GM19238 (cell line): ENCODE measurements around the gene COL25A1.

Experiments
- DNase-seq: peaks from one replicate; pipeline ENCODE4 v3.0.0; 2011; ENCODE audit warnings: low spot score; ENCODE audit not compliant: insufficient read length

Gene COL25A1

GRCh38 chr4:108829966-108830492, 472.4 kb downstream of the COL25A1 start:
- no peak for DNase-seq

GRCh38 chr4:108828620-108829019, 473.8 kb downstream of the COL25A1 start:
- DNase-seq, result no peak

DNA sequence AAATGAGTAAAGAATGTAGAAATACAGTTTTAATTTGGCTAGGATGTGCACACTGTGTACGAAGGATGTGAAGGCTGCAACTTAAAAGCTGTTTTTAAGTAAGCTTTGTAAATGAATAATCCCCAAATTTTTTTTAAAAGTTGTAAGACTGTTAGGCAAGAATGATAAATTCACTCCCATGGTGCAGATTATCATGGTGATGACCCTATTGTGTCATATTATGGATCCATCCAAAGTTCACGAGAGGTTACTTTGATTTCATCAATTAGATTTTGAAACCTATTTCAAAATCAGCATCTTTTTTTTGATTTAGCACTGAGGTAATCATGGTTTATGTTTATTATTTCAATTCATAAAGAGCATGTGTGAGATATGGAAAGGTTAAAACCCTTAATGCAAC, 476.7 kb downstream of the COL25A1 start:
- DNase-seq, result no peak

- no peak for DNase-seq
Observed at GRCh38 chr4:108821351-108821930, 481.0 kb downstream of the COL25A1 start.

DNA sequence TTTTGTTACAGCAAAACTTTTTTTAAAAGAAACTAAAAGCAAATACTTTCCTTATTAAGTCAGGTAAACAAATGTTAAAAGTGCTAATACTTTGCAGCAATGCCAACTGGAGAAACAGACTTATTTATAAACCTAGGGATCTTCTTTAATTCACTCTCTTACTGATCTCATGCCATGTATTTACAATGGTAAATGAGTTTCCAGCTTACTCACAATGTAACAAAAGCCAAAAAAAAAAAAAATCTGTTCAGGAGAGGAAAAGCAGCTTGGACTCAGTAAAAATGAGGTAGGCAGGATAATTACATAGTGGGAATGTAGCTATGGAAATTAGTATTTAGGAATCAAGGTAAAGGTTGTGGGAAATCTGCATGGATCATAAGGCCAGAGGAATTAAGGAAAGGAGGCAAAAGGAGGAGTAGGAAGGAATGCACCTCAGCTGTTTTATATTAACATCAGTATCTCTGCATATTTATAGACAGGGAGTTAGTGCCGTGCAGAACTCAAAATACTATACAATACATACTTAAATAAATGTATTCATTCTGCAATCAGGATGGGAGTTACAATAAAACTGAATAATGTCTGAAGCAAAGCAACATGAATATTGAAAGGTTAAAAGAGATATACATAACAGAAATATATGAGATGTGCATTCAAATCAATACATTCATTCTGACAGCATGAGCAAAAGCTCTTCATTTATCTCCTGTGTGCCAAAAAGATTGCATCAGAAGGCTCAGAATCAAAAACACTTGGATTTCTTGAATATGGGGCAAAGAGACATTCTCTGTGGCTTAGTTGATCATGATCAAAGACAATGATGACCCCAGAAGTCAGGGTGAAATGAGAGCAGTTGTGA, 481.7 kb downstream of the COL25A1 start:
- DNase-seq, result no peak

DNA sequence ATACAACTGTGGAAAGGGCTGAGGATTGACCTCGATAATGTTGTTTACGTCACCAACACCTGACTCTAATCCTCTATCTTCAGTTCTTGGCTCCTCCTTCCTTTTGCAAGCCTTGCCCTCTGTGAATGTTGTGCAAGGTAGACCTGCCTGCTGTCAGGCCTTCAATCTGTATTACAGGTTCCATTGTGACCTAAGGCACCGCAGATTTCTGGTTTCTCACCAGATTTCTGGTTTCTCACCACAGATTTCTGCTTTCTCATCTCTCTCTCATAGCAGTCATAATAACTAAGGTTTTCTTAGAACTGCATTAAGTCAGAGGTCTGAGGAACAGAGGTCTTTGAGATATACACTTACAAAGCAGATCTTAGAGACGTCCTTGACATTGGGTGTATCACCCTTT, 488.1 kb downstream of the COL25A1 start:
- no peak for DNase-seq

DNA sequence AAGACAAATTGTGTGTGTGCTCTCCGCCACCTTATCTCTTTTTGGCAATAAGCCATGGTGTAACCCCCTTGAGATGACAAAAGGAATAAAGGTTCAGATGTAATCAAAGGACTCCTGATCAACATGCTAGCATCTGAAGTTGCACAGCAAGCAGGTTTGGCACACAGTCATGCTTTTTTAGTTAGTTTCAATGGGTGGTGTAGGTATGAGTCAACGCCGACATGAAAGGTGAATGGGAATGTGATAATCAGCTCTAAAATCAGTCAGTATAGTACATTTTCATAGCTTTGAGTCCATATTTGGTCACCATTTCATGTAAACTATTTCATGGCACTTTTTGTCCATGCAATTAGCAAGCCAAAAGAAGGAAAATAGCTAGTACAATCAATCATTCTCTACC, 489.2 kb downstream of the COL25A1 start:
- no peak for DNase-seq

DNA sequence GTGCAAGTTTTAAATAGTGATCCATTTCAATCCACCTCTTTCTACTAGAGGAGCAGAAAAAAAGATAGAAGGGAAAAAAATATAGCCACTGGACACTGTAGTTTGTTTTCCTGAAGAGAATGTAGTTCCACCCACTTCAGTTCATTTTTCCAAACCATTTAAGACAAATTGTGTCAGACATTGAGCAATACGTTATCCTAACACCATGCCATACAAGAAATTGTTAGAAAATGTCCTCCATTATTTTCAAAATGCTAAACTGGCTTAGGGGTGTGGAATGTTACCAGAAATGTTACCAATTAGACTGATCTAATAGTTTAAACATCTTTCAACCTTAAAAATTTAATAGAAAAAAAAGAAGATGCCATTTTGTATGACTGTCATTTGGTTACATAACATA, 491.0 kb downstream of the COL25A1 start:
- no peak for DNase-seq

DNA sequence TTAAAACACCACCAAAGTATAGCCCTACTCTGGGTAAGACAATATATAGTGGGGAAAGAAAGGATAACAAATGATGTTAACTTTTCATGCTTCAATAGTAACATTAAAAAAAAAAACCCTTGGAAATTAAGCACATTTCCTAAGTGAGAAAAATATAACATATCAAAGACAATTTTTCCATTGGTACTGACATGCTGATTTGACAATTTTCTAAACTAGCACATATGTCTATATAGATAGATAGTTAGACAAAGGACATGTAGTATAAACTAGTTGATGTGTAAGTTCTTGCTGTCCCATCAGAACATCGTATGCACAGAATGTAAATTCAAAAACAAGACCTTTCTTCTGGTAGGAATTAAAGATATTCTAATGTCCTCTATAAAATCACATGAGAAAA, 492.4 kb downstream of the COL25A1 start:
- no peak for DNase-seq

DNA sequence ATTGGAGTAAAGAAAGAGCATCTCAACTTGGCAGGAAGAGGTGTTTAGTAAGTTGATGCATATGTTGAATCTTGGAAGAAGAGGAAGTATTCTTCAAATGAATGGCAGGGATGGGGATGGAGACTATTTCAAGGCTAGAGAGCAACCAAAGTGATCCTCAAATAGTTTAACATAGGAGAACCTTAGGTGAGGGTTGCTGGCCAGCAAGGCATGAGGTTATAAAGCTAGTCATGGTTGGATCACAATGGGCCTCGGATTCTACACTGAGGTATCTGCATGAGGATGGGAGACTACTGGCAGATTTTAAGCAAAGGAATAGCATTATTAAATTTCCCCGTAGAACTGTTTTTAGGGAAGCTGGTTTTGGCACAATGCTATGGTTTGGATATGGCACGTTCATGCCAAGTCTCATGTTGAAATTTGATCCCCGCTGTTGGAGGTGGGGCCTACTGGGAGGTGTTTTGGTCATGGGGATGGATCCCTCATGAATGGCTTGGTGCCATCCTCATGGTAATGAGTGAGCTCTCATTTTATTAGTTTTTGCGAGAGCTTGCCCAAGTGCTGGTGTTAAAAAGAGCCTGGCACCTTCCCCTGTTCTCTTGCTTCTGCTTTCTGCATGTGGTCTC, 497.7 kb downstream of the COL25A1 start:
- no peak for DNase-seq

DNA sequence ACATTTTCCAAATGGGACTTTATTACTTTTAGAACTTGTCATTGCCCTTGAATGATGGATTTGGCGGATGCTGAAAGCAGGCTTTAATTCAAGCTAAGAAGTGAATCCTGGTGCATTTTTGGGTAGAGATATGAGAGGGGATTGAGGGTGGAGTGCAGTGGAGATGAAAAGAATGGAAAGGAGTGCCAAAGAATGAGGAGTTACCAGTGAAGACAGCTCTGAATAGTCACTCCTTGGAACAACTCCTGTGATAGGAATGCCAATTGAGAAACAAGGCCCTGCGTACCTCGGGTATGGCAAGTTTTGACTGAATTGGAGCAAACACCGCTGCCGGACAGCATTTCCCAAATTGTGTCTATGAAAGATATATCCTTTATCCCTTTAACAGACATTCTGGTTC, 503.2 kb downstream of the COL25A1 start:
- no peak for DNase-seq

DNA sequence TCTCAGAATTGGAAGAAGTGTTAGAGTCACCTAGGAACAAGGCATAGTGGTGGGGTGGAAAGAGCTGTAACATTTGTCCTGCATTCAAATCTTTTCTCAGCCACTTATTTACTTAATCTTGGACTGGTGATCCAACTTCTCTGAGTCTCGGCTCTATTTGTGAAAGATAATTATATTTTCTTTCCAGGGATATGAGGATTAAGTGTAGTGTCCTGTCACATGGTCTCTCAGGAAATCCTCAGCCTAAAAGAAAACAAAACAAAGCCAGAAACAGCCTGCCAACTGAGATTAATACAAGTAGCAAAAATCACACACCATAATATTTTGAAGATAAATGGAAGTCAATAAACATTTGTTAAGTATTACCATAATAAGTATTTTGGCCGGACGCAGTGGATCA, 506.3 kb downstream of the COL25A1 start:
- DNase-seq, result no peak

- DNase-seq, result no peak
Observed at GRCh38 chr4:108795733-108796132, 506.7 kb downstream of the COL25A1 start.

DNA sequence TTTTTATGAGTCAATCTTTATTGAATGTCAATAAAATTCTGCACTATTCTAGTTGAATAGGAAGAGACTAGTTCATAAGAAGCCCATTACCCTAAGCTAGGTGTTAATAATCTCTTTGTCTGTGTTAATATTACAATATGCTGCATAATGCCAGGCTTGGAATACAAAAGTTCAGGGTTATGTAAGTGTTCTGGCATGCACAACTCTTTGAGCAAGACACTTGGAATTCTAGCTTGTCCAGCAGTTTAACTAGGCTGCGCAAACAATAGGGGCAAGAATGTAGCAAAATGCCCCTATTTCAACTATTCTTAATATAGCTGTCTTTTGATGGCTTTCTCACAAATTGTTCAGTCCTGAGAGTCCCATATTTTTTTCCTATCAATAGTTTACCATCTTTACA, 508.3 kb downstream of the COL25A1 start:
- no peak for DNase-seq

DNA sequence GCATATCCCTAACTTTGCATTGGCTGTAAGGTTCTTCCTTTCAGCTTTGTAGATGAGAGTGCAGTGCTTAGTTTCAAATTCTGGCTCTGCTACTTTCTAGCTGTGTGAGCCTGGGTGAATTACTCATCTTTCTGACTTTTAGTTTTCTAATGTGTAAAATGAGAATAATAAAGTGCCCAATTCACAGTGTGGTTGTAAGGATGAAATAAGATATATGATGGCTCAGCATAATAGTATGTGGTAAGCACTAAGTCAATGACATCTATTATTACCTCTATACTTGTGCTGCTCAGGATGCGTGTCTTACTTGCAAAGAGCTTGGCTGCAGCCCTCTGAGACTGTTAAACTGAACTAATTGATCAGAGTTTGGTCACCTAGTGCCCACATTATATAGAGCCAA, 509.0 kb downstream of the COL25A1 start:
- DNase-seq, result no peak

DNA sequence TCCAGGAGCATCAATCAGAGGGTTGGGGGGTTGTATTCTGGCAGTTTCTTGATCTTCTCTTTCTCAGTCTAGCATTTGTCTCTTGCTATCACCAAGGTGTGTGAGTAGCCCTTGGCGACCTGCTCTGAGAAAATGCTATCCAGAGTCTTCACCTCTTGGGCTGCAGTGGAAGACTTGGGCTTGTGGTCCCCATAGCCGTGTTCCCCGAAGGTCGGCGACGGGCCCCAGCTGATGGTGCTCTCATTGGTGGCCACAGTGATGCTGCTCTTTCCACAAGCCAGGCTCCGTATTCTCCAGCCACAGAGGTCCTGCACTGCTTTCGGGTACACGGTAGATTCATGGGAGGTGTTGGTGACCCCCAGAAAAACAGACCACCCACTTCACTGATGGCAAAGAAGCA, 513.7 kb downstream of the COL25A1 start:
- no peak for DNase-seq

DNA sequence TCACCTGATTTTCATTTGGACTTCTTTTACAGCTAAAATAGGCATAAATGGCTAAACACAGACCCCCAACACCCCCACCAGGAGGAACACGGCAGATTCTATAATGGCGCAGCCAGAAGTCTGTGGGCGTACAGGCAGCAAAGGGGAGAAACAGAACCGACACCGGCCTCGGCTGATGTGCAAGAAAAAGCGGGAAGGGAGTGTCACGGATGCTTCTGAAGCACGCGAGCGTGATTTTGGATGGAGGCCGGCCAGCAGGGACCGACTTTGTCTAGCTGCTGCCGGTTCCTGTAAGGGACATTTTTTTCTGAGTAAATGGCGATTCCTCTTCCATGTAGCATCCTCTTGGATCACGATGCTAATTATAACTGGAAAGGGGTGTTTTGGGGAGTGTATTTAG, 514.7 kb downstream of the COL25A1 start:
- DNase-seq, result no peak

- DNase-seq, result no peak
Observed at GRCh38 chr4:108787106-108787505, 515.4 kb downstream of the COL25A1 start.

DNA sequence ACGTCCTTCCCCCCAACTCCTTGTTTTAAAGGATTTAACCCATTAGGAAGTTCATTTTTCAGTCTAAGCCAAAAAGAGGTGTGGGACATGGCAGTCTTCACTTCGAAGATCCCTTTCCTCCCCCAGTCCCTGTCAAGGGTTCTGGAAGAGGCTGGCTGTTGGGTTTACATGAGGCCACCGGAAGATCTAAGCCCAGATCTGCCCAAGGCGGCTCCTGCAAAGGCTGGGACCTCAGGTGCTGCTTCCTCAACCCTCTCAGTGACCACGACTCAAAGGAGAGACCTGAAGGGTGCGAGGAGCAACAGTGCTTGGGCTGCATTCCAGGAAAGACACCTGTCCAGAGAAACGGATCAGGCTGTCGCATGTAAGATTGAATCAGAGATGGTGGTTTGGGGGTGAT, 516.1 kb downstream of the COL25A1 start:
- no peak for DNase-seq

DNA sequence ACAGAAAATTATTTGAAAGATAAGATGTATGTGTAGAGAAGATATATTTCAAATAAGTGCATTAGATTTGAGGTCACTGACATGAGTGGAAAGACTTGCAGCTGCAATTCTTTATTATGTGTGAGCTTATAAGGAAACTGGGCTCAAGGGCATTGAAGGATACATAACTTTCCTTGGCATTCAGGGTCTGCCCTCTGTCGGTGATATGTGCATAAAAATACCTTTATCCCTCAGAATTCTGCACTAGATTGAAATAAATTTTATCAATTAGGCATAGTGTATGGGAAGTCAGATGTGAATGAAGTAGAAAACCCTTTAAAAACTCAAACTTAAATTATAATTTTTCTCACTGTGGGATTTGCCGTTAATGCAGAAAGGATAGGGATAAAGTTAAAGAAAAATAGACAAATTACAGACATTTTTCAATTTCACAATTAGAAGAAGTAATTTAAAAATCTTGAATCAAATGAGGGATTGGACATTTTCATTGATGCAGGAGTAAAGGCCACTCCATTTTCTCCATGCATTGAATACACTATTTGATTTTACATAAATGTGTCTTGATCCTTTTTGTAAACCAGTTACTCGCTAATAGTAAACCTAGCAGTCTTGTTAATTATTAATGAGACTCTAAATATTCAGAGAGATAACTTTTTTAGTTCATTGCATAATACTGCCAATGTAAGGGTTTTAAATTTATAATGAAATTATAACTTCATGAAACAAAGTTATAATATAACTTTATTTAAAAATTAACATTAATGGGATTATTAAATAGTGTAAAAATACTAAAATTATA, 518.6 kb downstream of the COL25A1 start:
- no peak for DNase-seq

DNA sequence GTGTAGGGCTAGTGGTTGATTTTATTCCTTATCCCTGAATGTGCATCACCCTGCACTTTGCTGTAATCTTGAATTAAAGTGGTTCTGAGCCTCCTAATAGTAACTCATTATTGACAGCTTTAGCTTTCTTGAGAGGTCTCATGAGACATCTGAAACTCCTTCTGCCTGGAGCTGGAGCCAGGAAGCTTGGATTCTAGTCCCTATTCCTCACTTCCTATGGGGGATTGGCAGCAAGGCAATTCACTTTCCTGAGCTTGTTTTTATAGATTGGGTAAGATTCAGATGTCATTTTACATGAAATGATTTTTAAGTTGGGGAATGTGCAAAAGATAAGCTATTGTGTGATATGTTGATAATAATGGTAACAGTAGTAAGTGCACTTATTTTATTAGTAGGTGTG, 522.5 kb downstream of the COL25A1 start:
- no peak for DNase-seq

GRCh38 chr4:108777388-108777787, 525.1 kb downstream of the COL25A1 start:
- DNase-seq, result no peak
